Uterus (tissue), 4 donors: ENCODE data around the gene SLFNL1. TPM values are rescaled to one million over a fixed set of nuclear protein-coding genes. Genes with fewer than 3 reads are reported as not detected.

ENCODE experiments used
- DNase-seq, 2 donors: peaks; one replicate each; pipeline ENCODE4 v3.0.0-alpha.2; 2019 to 2020
- H3K27ac ChIP-seq, 2 donors: fragments of 200-600 bp; sonication (generic); 1 replicate in 1 of 2; 2 replicates in 1 of 2; pipeline ENCODE4 v1.5.1; 2016 to 2018
- H3K27me3 ChIP-seq, 2 donors: fragments of 200-600 bp; sonication (generic); one replicate each; pipeline ENCODE4 v1.5.1; 2018 to 2019; ENCODE audit warnings: control low read depth in 1 of 2
- H3K36me3 ChIP-seq, 2 donors: fragments of 200-600 bp; sonication (generic); one replicate each; pipeline ENCODE4 v1.5.1; 2019; ENCODE audit warnings: control low read depth in 1 of 2
- H3K4me1 ChIP-seq, 2 donors: fragments of 200-600 bp; sonication (generic); one replicate each; pipeline ENCODE4 v1.5.1; 2018 to 2019; ENCODE audit warnings: control low read depth in 1 of 2
- H3K4me3 ChIP-seq, 2 donors: fragments of 200-600 bp; sonication (generic); 1 replicate in 1 of 2; 2 replicates in 1 of 2; pipeline ENCODE4 v1.5.1; 2018 to 2019; ENCODE audit warnings: mild to moderate bottlenecking in 1 of 2
- H3K9me3 ChIP-seq, 2 donors: fragments of 200-600 bp; sonication (generic); one replicate each; pipeline ENCODE4 v1.5.1; 2019; ENCODE audit warnings: control low read depth in 1 of 2
- CTCF ChIP-seq, 4 experiments: fragments of 200-600 bp in 2 of 4; fragments of 450-650 bp in 2 of 4; sonication (generic) in 2 of 4; IDR thresholded peaks; one replicate each; pipeline ENCODE4 v1.5.1; 2016 to 2019; ENCODE audit warnings: antibody characterized with exemption in 4 of 4, mild to moderate bottlenecking in 2 of 4, moderate library complexity in 1 of 4
- POLR2A ChIP-seq, 2 donors: fragments of 450-650 bp; IDR thresholded peaks; one replicate each; pipeline ENCODE4 v1.6.1; 2016; ENCODE audit warnings: antibody characterized with exemption in 2 of 2, mild to moderate bottlenecking in 1 of 2, moderate library complexity in 1 of 2
- intact Hi-C: fragments of 100-400 bp; cut with DNase I; formaldehyde crosslinking; loops from one replicate; pipeline ENCODE4 v1.15.1; 2023; ENCODE audit warnings: low total_unique reads
- total RNA-seq, 4 donors: library from RNA; depleted of rRNA in 3 of 4; stranded (reverse); fragments of >200 nt in 3 of 4; gene quantifications; one replicate each; pipeline versions ENCODE4 v1.1.0 to v1.2.4, GENCODE V29; 2014 to 2023
- donor health status: DM: yes; HTN: yes; CAD: no.

The SLFNL1 gene
- total RNA-seq, 4 donors from 2014 or later = 0.83 to 31.3 (median 1.6) TPM; not detected in 1

GRCh38 chr1:41020109-41020576 lies 1.4 kb downstream of the SLFNL1 start:
- no peak overlapping the region for H3K4me3 ChIP-seq
- no peaks in the 10 kb centered on the region for H3K36me3 ChIP-seq
- no peaks in the 10 kb centered on the region for H3K27me3 ChIP-seq
- no peak for DNase-seq
- intact Hi-C loops = no loop called here
- peaks cover 0 to 3% of the 10 kb centered on the region in 2 donors for H3K4me1 ChIP-seq
- TF ChIP-seq CTCF (IDR thresholded peaks at IDR 0.05) (no peak), POLR2A (IDR thresholded peaks at IDR 0.05) (no peak)
- no peaks in the 10 kb centered on the region for H3K9me3 ChIP-seq
- H3K27ac ChIP-seq = no peak overlapping the region

DNA sequence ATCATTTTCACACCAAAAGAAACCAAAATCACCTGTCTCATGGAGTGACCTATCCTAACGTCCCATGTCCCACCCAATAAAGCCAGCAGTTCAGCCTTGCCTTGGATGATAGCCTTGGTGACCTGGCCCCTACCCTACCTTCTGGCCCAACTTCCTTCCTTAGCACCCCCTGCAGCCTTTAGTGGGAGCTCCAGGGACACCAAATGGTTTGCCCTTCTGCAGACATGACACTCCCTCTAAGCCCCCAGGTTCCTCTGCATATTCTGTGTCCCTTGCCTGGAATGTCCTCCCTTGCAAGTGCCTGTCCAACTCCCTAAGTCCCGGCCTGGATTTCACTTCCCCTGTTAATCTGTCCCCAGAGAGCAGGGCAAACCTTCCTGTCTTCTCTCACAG lies 2.2 kb downstream of the SLFNL1 start:
- H3K4me3 ChIP-seq = no peak overlapping the region
- H3K27me3 ChIP-seq = no peaks in the 10 kb centered on the region
- H3K27ac ChIP-seq = no peak overlapping the region
- H3K4me1 ChIP-seq = peaks cover 0 to 3% of the 10 kb centered on the region in 2 donors
- no peak for DNase-seq
- TF ChIP-seq POLR2A (IDR thresholded peaks at IDR 0.05) (no peak), CTCF (IDR thresholded peaks at IDR 0.05) (no peak)
- H3K36me3 ChIP-seq = no peaks in the 10 kb centered on the region
- H3K9me3 ChIP-seq = no peaks in the 10 kb centered on the region
- intact Hi-C loops = no loop called here

DNA sequence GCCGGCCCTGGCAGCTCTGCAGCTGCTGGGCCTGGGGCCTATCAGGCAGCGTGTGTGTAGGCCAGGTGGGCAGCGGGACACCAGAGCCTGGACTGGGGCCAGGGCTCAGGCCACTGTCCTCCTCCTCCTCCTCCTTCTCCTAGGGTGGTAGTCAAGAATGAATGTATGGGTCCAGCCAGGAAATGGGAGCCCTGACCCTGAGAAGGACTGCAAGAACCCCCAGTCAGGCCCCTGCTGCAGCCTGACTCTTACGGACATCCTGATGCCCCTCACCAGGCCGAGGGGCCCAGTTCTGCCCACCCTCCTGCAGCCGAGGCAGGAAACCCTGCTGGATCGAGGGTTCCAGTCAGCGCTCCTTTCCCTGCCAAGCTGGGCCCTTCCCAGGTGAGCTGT lies 3.5 kb downstream of the SLFNL1 start:
- intact Hi-C loops = no loop called here
- H3K27ac ChIP-seq = no peak overlapping the region
- peaks cover 0 to 3% of the 10 kb centered on the region in 2 donors for H3K4me1 ChIP-seq
- no peaks in the 10 kb centered on the region for H3K36me3 ChIP-seq
- no peaks in the 10 kb centered on the region for H3K9me3 ChIP-seq
- no peaks in the 10 kb centered on the region for H3K27me3 ChIP-seq
- TF ChIP-seq POLR2A (IDR thresholded peaks at IDR 0.05) = no peak
- no peak for TF ChIP-seq CTCF (IDR thresholded peaks at IDR 0.05)
- DNase-seq = no peak
- H3K4me3 ChIP-seq = no peak overlapping the region

GRCh38 chr1:41017141-41018017 lies 4.1 kb downstream of the SLFNL1 start:
- Histone ChIP-seq H3K27ac (no peak overlapping the region), H3K9me3 (no peaks in the 10 kb centered on the region), H3K4me3 (no peak overlapping the region), H3K36me3 (no peaks in the 10 kb centered on the region), H3K4me1 (peaks cover 0 to 3% of the 10 kb centered on the region in 2 donors), H3K27me3 (no peaks in the 10 kb centered on the region)
- intact Hi-C loops = no loop called here
- TF ChIP-seq CTCF (IDR thresholded peaks at IDR 0.05) = no peak
- TF ChIP-seq POLR2A (IDR thresholded peaks at IDR 0.05) = no peak
- no peak for DNase-seq

- H3K9me3 ChIP-seq = no peaks in the 10 kb centered on the region
- H3K36me3 ChIP-seq = no peaks in the 10 kb centered on the region
- H3K4me1 ChIP-seq = no peaks in the 10 kb centered on the region
- no peaks in the 10 kb centered on the region for H3K27me3 ChIP-seq
- no peak for DNase-seq
- no peak for TF ChIP-seq CTCF (IDR thresholded peaks at IDR 0.05)
- no peak for TF ChIP-seq POLR2A (IDR thresholded peaks at IDR 0.05)
- intact Hi-C loops = no loop called here
- H3K27ac ChIP-seq = no peak overlapping the region
- no peak overlapping the region for H3K4me3 ChIP-seq
Observed at GRCh38 chr1:41015897-41016470, 5.5 kb downstream of the SLFNL1 start.
